ENCODE measurements around the gene LPO.

GRCh38 chr17:58309918-58310259, 71.5 kb downstream of the LPO start:
- TF ChIP-seq CTCF (IDR thresholded peaks at IDR 0.05; ENCODE audit: low read depth, low read length, poor library complexity, severe bottlenecking) (no peak), EZH2phosphoT487 (IDR thresholded peaks at IDR 0.05; ENCODE audit: borderline replicate concordance, low read length) (no peak)
